ENCODE results near the gene ZNF431. TPM values are rescaled to one million over a fixed set of nuclear protein-coding genes. Genes with fewer than 3 reads are reported as not detected.
A peak's percentile ranks its signal among the peaks of the same experiment; 100 is the strongest.

The ZNF431 gene
- total and polyA plus RNA-seq, 2 experiments from 2014 or later: 18.0 to 47.5 TPM

GRCh38 chr19:21143854-21144253 lies 2.0 kb downstream of the ZNF431 start:
- Histone ChIP-seq H2AFZ (no peak overlapping the region), H3K4me2 (no peak overlapping the region), H3K27ac (ENCODE audit: low read depth) (peak overlapping the region; percentile 86; the same call in 1 of the 2 replicates), H3K79me2 (replicated peaks; ENCODE audit: insufficient read depth) (peaks cover 64% of the 10 kb centered on the region), H3K4me3 (no peak overlapping the region), H3K4me1 (ENCODE audit: insufficient read depth) (0 out of 2 replicates have a peak, but pooled peaks cover 3% of the 10 kb centered on the region), H3K9me2 (ENCODE audit: insufficient read depth) (no peaks in the 10 kb centered on the region), H3K36me3 (ENCODE audit: insufficient read depth) (peaks cover 46% of the 10 kb centered on the region), H3F3A (replicated peaks; ENCODE audit: low read depth) (no peaks in the 10 kb centered on the region), H4K20me1 (replicated peaks; ENCODE audit: insufficient read depth) (no peaks in the 10 kb centered on the region), H3K27me3 (ENCODE audit: insufficient read depth) (no peaks in the 10 kb centered on the region)
- DNase-seq (ENCODE audit: low spot score): no peak
- H3K4me1 Mint-ChIP-seq: peaks cover 8% of the 10 kb centered on the region
- no peak for ATAC-seq
- peaks cover 65% of the 10 kb centered on the region for H3K36me3 Mint-ChIP-seq (ENCODE audit: low read depth)
- TF ChIP-seq CTCF (conservative IDR thresholded peaks at IDR 0.05; ENCODE audit: low read depth in 2 of 2): no peak
- no peak for TF ChIP-seq ZNF462 (CRISPR knock-in tag; IDR thresholded peaks at IDR 0.05)
- TF ChIP-seq STAT1 (IDR thresholded peaks at IDR 0.05; ENCODE audit: unreplicated experiment): no peak
- TF ChIP-seq ETS1 (IDR thresholded peaks at IDR 0.05): no peak
- no peak for TF ChIP-seq ZNF114 (CRISPR knock-in tag; IDR thresholded peaks at IDR 0.05)
- no peak for TF ChIP-seq JUNB (IDR thresholded peaks at IDR 0.05; ENCODE audit: unreplicated experiment)
- no peak for TF ChIP-seq NANOG (IDR thresholded peaks at IDR 0.05; ENCODE audit: borderline replicate concordance)
- no peak for TF ChIP-seq ZNF331 (CRISPR knock-in tag; IDR thresholded peaks at IDR 0.05; ENCODE audit: low read depth)
- TF ChIP-seq EZH2phosphoT487 (IDR thresholded peaks at IDR 0.05; ENCODE audit: unreplicated experiment): no peak
- TF ChIP-seq CREB1 (CRISPR knock-in tag; IDR thresholded peaks at IDR 0.05; ENCODE audit: low read depth): no peak
- no peak for TF ChIP-seq POLR2AphosphoS5 (IDR thresholded peaks at IDR 0.05; ENCODE audit: low read depth)
- TF ChIP-seq EZH2 (IDR thresholded peaks at IDR 0.05; ENCODE audit: low read depth, unreplicated experiment): no peak
- no peak for TF ChIP-seq REST (IDR thresholded peaks at IDR 0.05; ENCODE audit: unreplicated experiment)
- H3K27ac Mint-ChIP-seq: peak overlapping the region; percentile 56; the same call in 1 of the 2 replicates
- H3K9me3 Mint-ChIP-seq: peaks cover 36% of the 10 kb centered on the region
- H3K4me3 Mint-ChIP-seq: no peak overlapping the region
- peaks cover 10% of the 10 kb centered on the region for H3K27me3 Mint-ChIP-seq (ENCODE audit: insufficient read depth, low read depth, poor library complexity)
